Uterus (tissue), 4 donors: ENCODE results near the gene TAF1D. TPM values are rescaled to one million over a fixed set of nuclear protein-coding genes. Genes with fewer than 3 reads are reported as not detected.

ENCODE experiments used
- DNase-seq, 2 donors: peaks; one replicate each; pipeline ENCODE4 v3.0.0-alpha.2; 2019 to 2020
- H3K27ac ChIP-seq, 2 donors: fragments of 200-600 bp; sonication (generic); 1 replicate in 1 of 2; 2 replicates in 1 of 2; pipeline ENCODE4 v1.5.1; 2016 to 2018
- H3K27me3 ChIP-seq, 2 donors: fragments of 200-600 bp; sonication (generic); one replicate each; pipeline ENCODE4 v1.5.1; 2018 to 2019; ENCODE audit warnings: control low read depth in 1 of 2
- H3K36me3 ChIP-seq, 2 donors: fragments of 200-600 bp; sonication (generic); one replicate each; pipeline ENCODE4 v1.5.1; 2019; ENCODE audit warnings: control low read depth in 1 of 2
- H3K4me1 ChIP-seq, 2 donors: fragments of 200-600 bp; sonication (generic); one replicate each; pipeline ENCODE4 v1.5.1; 2018 to 2019; ENCODE audit warnings: control low read depth in 1 of 2
- H3K4me3 ChIP-seq, 2 donors: fragments of 200-600 bp; sonication (generic); 1 replicate in 1 of 2; 2 replicates in 1 of 2; pipeline ENCODE4 v1.5.1; 2018 to 2019; ENCODE audit warnings: mild to moderate bottlenecking in 1 of 2
- H3K9me3 ChIP-seq, 2 donors: fragments of 200-600 bp; sonication (generic); one replicate each; pipeline ENCODE4 v1.5.1; 2019; ENCODE audit warnings: control low read depth in 1 of 2
- CTCF ChIP-seq, 4 experiments: fragments of 200-600 bp in 2 of 4; fragments of 450-650 bp in 2 of 4; sonication (generic) in 2 of 4; IDR thresholded peaks; one replicate each; pipeline ENCODE4 v1.5.1; 2016 to 2019; ENCODE audit warnings: antibody characterized with exemption in 4 of 4, mild to moderate bottlenecking in 2 of 4, moderate library complexity in 1 of 4
- POLR2A ChIP-seq, 2 donors: fragments of 450-650 bp; IDR thresholded peaks; one replicate each; pipeline ENCODE4 v1.6.1; 2016; ENCODE audit warnings: antibody characterized with exemption in 2 of 2, mild to moderate bottlenecking in 1 of 2, moderate library complexity in 1 of 2
- intact Hi-C: fragments of 100-400 bp; cut with DNase I; formaldehyde crosslinking; loops from one replicate; pipeline ENCODE4 v1.15.1; 2023; ENCODE audit warnings: low total_unique reads
- total RNA-seq, 4 donors: library from RNA; depleted of rRNA in 3 of 4; stranded (reverse); fragments of >200 nt in 3 of 4; gene quantifications; one replicate each; pipeline versions ENCODE4 v1.1.0 to v1.2.4, GENCODE V29; 2014 to 2023
- donor health status: DM: yes; HTN: yes; CAD: no.

The TAF1D gene
- total RNA-seq, 4 donors from 2014 or later = 46.1 to 431 (median 191) TPM

- intact Hi-C loops = no loop called here
- TF ChIP-seq CTCF (IDR thresholded peaks at IDR 0.05) = no peak
- TF ChIP-seq POLR2A (IDR thresholded peaks at IDR 0.05) = no peak
- no peak for DNase-seq
- H3K27ac ChIP-seq = no peak overlapping the region
- no peaks in the 10 kb centered on the region for H3K27me3 ChIP-seq
- no peak overlapping the region for H3K4me3 ChIP-seq
- H3K4me1 ChIP-seq = no peaks in the 10 kb centered on the region
- no peaks in the 10 kb centered on the region for H3K36me3 ChIP-seq
- H3K9me3 ChIP-seq = no peaks in the 10 kb centered on the region
Observed at GRCh38 chr11:93720522-93720921, 20.8 kb downstream of the TAF1D start.

- TF ChIP-seq CTCF (IDR thresholded peaks at IDR 0.05) (no peak), POLR2A (IDR thresholded peaks at IDR 0.05) (no peak)
- no peaks in the 10 kb centered on the region for H3K9me3 ChIP-seq
- no peak overlapping the region for H3K27ac ChIP-seq
- no peaks in the 10 kb centered on the region for H3K27me3 ChIP-seq
- H3K4me1 ChIP-seq = no peaks in the 10 kb centered on the region
- no peak overlapping the region for H3K4me3 ChIP-seq
- H3K36me3 ChIP-seq = no peaks in the 10 kb centered on the region
- intact Hi-C loops = no loop called here
- no peak for DNase-seq
Observed at GRCh38 chr11:93719310-93719709, 22.0 kb downstream of the TAF1D start.

DNA sequence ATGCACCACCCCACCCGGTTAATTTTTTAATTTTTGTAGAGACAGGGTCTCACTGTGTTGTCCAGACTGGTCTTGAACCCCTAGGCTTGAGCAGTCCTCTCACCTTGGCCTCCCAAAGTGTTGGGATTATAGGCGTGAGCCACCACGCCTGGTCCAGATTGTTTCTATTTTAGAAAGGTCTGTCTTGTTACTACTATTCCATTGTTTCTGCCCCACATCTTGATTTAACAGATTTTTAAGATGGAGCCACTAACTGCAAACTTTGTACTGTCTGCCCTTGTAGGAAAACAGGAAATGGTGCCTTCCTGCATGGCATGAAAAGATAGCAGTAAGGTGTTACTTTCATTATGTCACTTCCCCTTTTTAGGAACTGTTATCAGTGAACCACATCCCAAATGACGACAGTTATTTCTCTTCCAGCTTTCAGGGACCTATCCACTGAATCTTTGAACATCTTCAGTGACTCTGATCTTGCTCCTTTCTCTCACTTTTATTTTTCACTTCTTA lies 23.2 kb downstream of the TAF1D start:
- H3K27me3 ChIP-seq = no peaks in the 10 kb centered on the region
- no peak for DNase-seq
- H3K27ac ChIP-seq = no peak overlapping the region
- no peaks in the 10 kb centered on the region for H3K4me1 ChIP-seq
- intact Hi-C loops = no loop called here
- H3K36me3 ChIP-seq = no peaks in the 10 kb centered on the region
- H3K9me3 ChIP-seq = no peaks in the 10 kb centered on the region
- no peak for TF ChIP-seq CTCF (IDR thresholded peaks at IDR 0.05)
- no peak for TF ChIP-seq POLR2A (IDR thresholded peaks at IDR 0.05)
- H3K4me3 ChIP-seq = no peak overlapping the region

- TF ChIP-seq POLR2A (IDR thresholded peaks at IDR 0.05) = no peak
- TF ChIP-seq CTCF (IDR thresholded peaks at IDR 0.05) = no peak
- H3K4me1 ChIP-seq = no peaks in the 10 kb centered on the region
- no peak for DNase-seq
- intact Hi-C loops = no loop called here
- H3K36me3 ChIP-seq = no peaks in the 10 kb centered on the region
- H3K27me3 ChIP-seq = no peaks in the 10 kb centered on the region
- H3K4me3 ChIP-seq = no peak overlapping the region
- H3K27ac ChIP-seq = no peak overlapping the region
- no peaks in the 10 kb centered on the region for H3K9me3 ChIP-seq
Observed at GRCh38 chr11:93717501-93717900, 23.8 kb downstream of the TAF1D start.

GRCh38 chr11:93715797-93716396 lies 25.4 kb downstream of the TAF1D start:
- Histone ChIP-seq H3K27ac (no peak overlapping the region), H3K36me3 (no peaks in the 10 kb centered on the region), H3K4me3 (no peak overlapping the region), H3K4me1 (no peaks in the 10 kb centered on the region), H3K9me3 (peaks cover 0 to 4% of the 10 kb centered on the region in 2 donors), H3K27me3 (no peaks in the 10 kb centered on the region)
- no peak for DNase-seq
- TF ChIP-seq CTCF (IDR thresholded peaks at IDR 0.05) (no peak), POLR2A (IDR thresholded peaks at IDR 0.05) (no peak)
- intact Hi-C loops = no loop called here
